Natural killer cell (primary cell): ENCODE data around the gene ARHGAP44. TPM values are rescaled to one million over a fixed set of nuclear protein-coding genes. Genes with fewer than 3 reads are reported as not detected.
"Not testable (repeated sequence)": the region's sequence is repeated elsewhere in the genome, so short reads cannot be mapped to it uniquely, and the experiment has no call there.

ENCODE experiments used
- ATAC-seq, 3 donors: fragments of 150-1000 bp in 2 of 3; fragments of 200-7000 bp in 1 of 3; cut with Tn5 transposase; 1 replicate in 1 of 3; 2 replicates in 2 of 3; pipeline ENCODE4 v1.10.0; 2021; ENCODE audit warnings: mild to moderate bottlenecking in 2 of 3, moderate library complexity in 2 of 3
- DNase-seq, 2 donors: peaks; one replicate each; pipeline versions ENCODE4 v3.0.0 to v3.0.0-alpha.2; 2013 to 2021; ENCODE audit warnings: mixed read lengths in 1 of 2
- H3K27ac ChIP-seq: one replicate; pipeline ENCODE4 v1.5.1; 2013; ENCODE audit warnings: mild to moderate bottlenecking, low read length
- H3K27me3 ChIP-seq: one replicate; pipeline ENCODE4 v1.6.1; 2013; ENCODE audit warnings: low read length; ENCODE audit not compliant: control insufficient read depth, insufficient read depth
- H3K36me3 ChIP-seq: one replicate; pipeline ENCODE4 v1.6.1; 2013; ENCODE audit warnings: low read length; ENCODE audit not compliant: control insufficient read depth, insufficient read depth
- H3K4me1 ChIP-seq: one replicate; pipeline ENCODE4 v1.6.1; 2013; ENCODE audit warnings: low read length; ENCODE audit not compliant: control insufficient read depth, insufficient read depth
- H3K4me3 ChIP-seq: one replicate; pipeline ENCODE4 v1.5.1; 2013; ENCODE audit warnings: low read length
- H3K9me3 ChIP-seq: one replicate; pipeline ENCODE4 v1.6.1; 2013; ENCODE audit warnings: low read length; ENCODE audit not compliant: control insufficient read depth, insufficient read depth
- H3K27ac Mint-ChIP-seq, 2 donors: one replicate each; pipeline ENCODE4 v1.8.0; 2022; ENCODE audit warnings: mild to moderate bottlenecking in 2 of 2, mixed read lengths in 2 of 2, moderate library complexity in 1 of 2
- H3K27me3 Mint-ChIP-seq, 2 donors: one replicate each; pipeline ENCODE4 v1.8.0; 2022; ENCODE audit warnings: low read depth in 2 of 2, mixed read lengths in 2 of 2
- H3K36me3 Mint-ChIP-seq: one replicate; pipeline ENCODE4 v1.8.0; 2022; ENCODE audit warnings: mixed read lengths
- H3K4me1 Mint-ChIP-seq, 2 donors: one replicate each; pipeline ENCODE4 v1.8.0; 2022; ENCODE audit warnings: mixed read lengths in 2 of 2
- H3K4me3 Mint-ChIP-seq: one replicate; pipeline ENCODE4 v1.8.0; 2022; ENCODE audit warnings: mild to moderate bottlenecking, moderate library complexity, mixed read lengths
- H3K9me3 Mint-ChIP-seq, 2 donors: one replicate each; pipeline ENCODE4 v1.8.0; 2022; ENCODE audit warnings: mixed read lengths in 2 of 2
- CTCF ChIP-seq: fragments of 200-600 bp; IDR thresholded peaks from one replicate; pipeline ENCODE4 v1.8.0; 2022; ENCODE audit warnings: antibody characterized with exemption
- WGBS: methylation state at CpG from one replicate; pipeline ENCODE4 v1.1.7; 2013; ENCODE audit warnings: missing lambda C conversion rate; ENCODE audit not compliant: insufficient coverage; 5-methylcytosine and 5-hydroxymethylcytosine counted together
- intact Hi-C: fragments of 100-400 bp; cut with micrococcal nuclease; formaldehyde crosslinking; loops from one replicate; pipeline ENCODE4 v1.14.2; 2022
- total RNA-seq, 4 donors: library from RNA; stranded (reverse); fragments of 120-200 nt in 1 of 4; gene quantifications; one replicate each; pipeline versions ENCODE4 v1.2.3 to v1.2.4, GENCODE V29; 2013 to 2022

ARHGAP44 gene
- total RNA-seq, 3 donors from 2014 or later (not counting 1 experiment from before 2014, with no cell fraction given): not detected

- H3K4me1 Mint-ChIP-seq: no peaks in the 10 kb centered on the region
- TF ChIP-seq CTCF: no peak
- 88% methylated on average over 2 of the region's 3 CpGs for WGBS
- H3K36me3 ChIP-seq: no peaks in the 10 kb centered on the region
- H3K4me3 ChIP-seq: no peak overlapping the region
- H3K27me3 Mint-ChIP-seq: no peaks in the 10 kb centered on the region
- no peaks in the 10 kb centered on the region for H3K36me3 Mint-ChIP-seq
- no peaks in the 10 kb centered on the region for H3K9me3 ChIP-seq
- no peaks in the 10 kb centered on the region for H3K4me1 ChIP-seq
- no peak overlapping the region for H3K27ac Mint-ChIP-seq
- intact Hi-C loops: no loop called here
- no peak for DNase-seq
- no peak overlapping the region for H3K27ac ChIP-seq
- ATAC-seq: no peak
- H3K9me3 Mint-ChIP-seq: peaks cover 3 to 4% of the 10 kb centered on the region in 2 donors
- H3K27me3 ChIP-seq: no peaks in the 10 kb centered on the region
- H3K4me3 Mint-ChIP-seq: no peak overlapping the region
Measured at GRCh38 chr17:12865769-12866168, 76.5 kb downstream of the ARHGAP44 start.

GRCh38 chr17:12866244-12866643 is 76.9 kb downstream of the ARHGAP44 start:
- intact Hi-C loops: no loop called here
- H3K4me1 ChIP-seq: no peaks in the 10 kb centered on the region
- H3K4me3 Mint-ChIP-seq: no peak overlapping the region
- no peaks in the 10 kb centered on the region for H3K9me3 ChIP-seq
- no peaks in the 10 kb centered on the region for H3K27me3 ChIP-seq
- no peak overlapping the region for H3K27ac ChIP-seq
- peaks cover 6% of the 10 kb centered on the region in 2 donors for H3K9me3 Mint-ChIP-seq
- ATAC-seq (no peak), DNase-seq (no peak)
- no peaks in the 10 kb centered on the region for H3K27me3 Mint-ChIP-seq
- no peaks in the 10 kb centered on the region for H3K36me3 ChIP-seq
- no peak overlapping the region for H3K27ac Mint-ChIP-seq
- H3K4me1 Mint-ChIP-seq: no peaks in the 10 kb centered on the region
- H3K36me3 Mint-ChIP-seq: no peaks in the 10 kb centered on the region
- no peak overlapping the region for H3K4me3 ChIP-seq
- 89% methylated on average over 2 of the region's 4 CpGs for WGBS
- no peak for TF ChIP-seq CTCF

GRCh38 chr17:12867726-12868125 is 78.4 kb downstream of the ARHGAP44 start:
- H3K4me1 ChIP-seq: no peaks in the 10 kb centered on the region
- no peaks in the 10 kb centered on the region for H3K4me1 Mint-ChIP-seq
- H3K4me3 ChIP-seq: no peak overlapping the region
- H3K27me3 ChIP-seq: no peaks in the 10 kb centered on the region
- DNase-seq (no peak), ATAC-seq (no peak)
- no peaks in the 10 kb centered on the region for H3K27me3 Mint-ChIP-seq
- no peaks in the 10 kb centered on the region for H3K36me3 ChIP-seq
- intact Hi-C loops: no loop called here
- peaks cover 1% of the 10 kb centered on the region for H3K36me3 Mint-ChIP-seq
- no peak overlapping the region for H3K4me3 Mint-ChIP-seq
- H3K9me3 Mint-ChIP-seq: peaks cover 6 to 11% of the 10 kb centered on the region in 2 donors
- H3K27ac Mint-ChIP-seq: no peak overlapping the region
- TF ChIP-seq CTCF: no peak
- no peak overlapping the region for H3K27ac ChIP-seq
- 91% methylated on average over 4 of the region's 5 CpGs for WGBS
- no peaks in the 10 kb centered on the region for H3K9me3 ChIP-seq

GRCh38 chr17:12873415-12874125 is 84.3 kb downstream of the ARHGAP44 start:
- WGBS: 89% methylated on average over 5 of the region's 7 CpGs
- H3K27me3 Mint-ChIP-seq, H3K4me1 ChIP-seq, H3K4me3 ChIP-seq, H3K36me3 Mint-ChIP-seq, H3K4me3 Mint-ChIP-seq, H3K4me1 Mint-ChIP-seq, ATAC-seq, intact Hi-C loops, H3K9me3 ChIP-seq, H3K27ac Mint-ChIP-seq, H3K36me3 ChIP-seq, H3K27ac ChIP-seq, H3K27me3 ChIP-seq, DNase-seq: not testable (repeated sequence)
- H3K9me3 Mint-ChIP-seq: peaks cover 10 to 13% of the 10 kb centered on the region in 2 donors
